ENCODE data around the gene PTPRD. TPM values are rescaled to one million over a fixed set of nuclear protein-coding genes. Genes with fewer than 3 reads are reported as not detected.

Gene PTPRD
- total RNA-seq, 1 donor from 2014 or later: 6.9 TPM

- H3K36me3 ChIP-seq: no peaks in the 10 kb centered on the region
- intact Hi-C loops (cut with DNase I): no loop called here
- no peak overlapping the region for H3K4me3 ChIP-seq
- no peaks in the 10 kb centered on the region for H3K9me3 ChIP-seq
- H3K4me1 ChIP-seq: no peaks in the 10 kb centered on the region
- TF ChIP-seq CTCF (IDR thresholded peaks at IDR 0.05): no peak
- H3K27me3 ChIP-seq: no peaks in the 10 kb centered on the region
- H3K27ac ChIP-seq: no peak overlapping the region
- no peak for DNase-seq (ENCODE audit: low spot score in 2 of 2)
Measured at GRCh38 chr9:8492024-8492423, 2120.8 kb downstream of the PTPRD start.

GRCh38 chr9:8491563-8491962 is 2121.2 kb downstream of the PTPRD start:
- Histone ChIP-seq H3K27me3 (no peaks in the 10 kb centered on the region), H3K4me3 (no peak overlapping the region), H3K27ac (no peak overlapping the region), H3K36me3 (no peaks in the 10 kb centered on the region), H3K9me3 (no peaks in the 10 kb centered on the region), H3K4me1 (no peaks in the 10 kb centered on the region)
- TF ChIP-seq CTCF (IDR thresholded peaks at IDR 0.05): no peak
- intact Hi-C loops (cut with DNase I): no loop called here
- DNase-seq (ENCODE audit: low spot score in 2 of 2): no peak

GRCh38 chr9:8489835-8490234 is 2123.0 kb downstream of the PTPRD start:
- Histone ChIP-seq H3K4me1 (no peaks in the 10 kb centered on the region), H3K27ac (no peak overlapping the region), H3K27me3 (no peaks in the 10 kb centered on the region), H3K4me3 (no peak overlapping the region), H3K9me3 (no peaks in the 10 kb centered on the region), H3K36me3 (peaks cover 0 to 4% of the 10 kb centered on the region in 2 donors)
- DNase-seq (ENCODE audit: low spot score in 2 of 2): no peak
- no peak for TF ChIP-seq CTCF (IDR thresholded peaks at IDR 0.05)
- intact Hi-C loops (cut with DNase I): no loop called here

- peak in 1 of 3 experiments; percentile 44 for TF ChIP-seq CTCF (IDR thresholded peaks at IDR 0.05)
- intact Hi-C loops (cut with DNase I): loop anchor here (2.0 kb wide), 1 partner anchor 409 kb away; no protein-coding TSS in a partner anchor
- no peak for DNase-seq (ENCODE audit: low spot score in 2 of 2)
Measured at GRCh38 chr9:8486095-8486494, 2126.7 kb downstream of the PTPRD start.

GRCh38 chr9:8484597-8485191 is 2128.1 kb downstream of the PTPRD start:
- no peak for TF ChIP-seq CTCF (IDR thresholded peaks at IDR 0.05)
- H3K4me1 ChIP-seq: no peaks in the 10 kb centered on the region
- peaks cover 0 to 18% of the 10 kb centered on the region in 2 donors for H3K36me3 ChIP-seq
- intact Hi-C loops (cut with DNase I): no loop called here
- H3K27ac ChIP-seq: no peak overlapping the region
- H3K9me3 ChIP-seq: no peaks in the 10 kb centered on the region
- no peaks in the 10 kb centered on the region for H3K27me3 ChIP-seq
- no peak for DNase-seq (ENCODE audit: low spot score in 2 of 2)
- H3K4me3 ChIP-seq: no peak overlapping the region

More at GRCh38 chr9:8486095-8486494, 2126.7 kb downstream of the PTPRD start:
- Histone ChIP-seq H3K36me3 (peaks cover 0 to 18% of the 10 kb centered on the region in 2 donors), H3K4me3 (no peak overlapping the region), H3K4me1 (no peaks in the 10 kb centered on the region), H3K27me3 (no peaks in the 10 kb centered on the region), H3K27ac (no peak overlapping the region), H3K9me3 (no peaks in the 10 kb centered on the region)

GRCh38 chr9:8477450-8477849 is 2135.4 kb downstream of the PTPRD start:
- Histone ChIP-seq H3K9me3 (no peaks in the 10 kb centered on the region), H3K27ac (no peak overlapping the region), H3K4me1 (no peaks in the 10 kb centered on the region), H3K27me3 (no peaks in the 10 kb centered on the region), H3K36me3 (no peaks in the 10 kb centered on the region), H3K4me3 (no peak overlapping the region)
- DNase-seq (ENCODE audit: low spot score in 2 of 2): no peak
- TF ChIP-seq CTCF (IDR thresholded peaks at IDR 0.05): no peak
- intact Hi-C loops (cut with DNase I): no loop called here
